M059J (cell line): ENCODE results near the gene KRTAP11-1. TPM values are rescaled to one million over a fixed set of nuclear protein-coding genes. Genes with fewer than 3 reads are reported as not detected.

Experiments used
- DNase-seq: peaks from one replicate; pipeline ENCODE4 v3.0.0-alpha.2; 2012; ENCODE audit warnings: low read depth
- total RNA-seq: library from RNA; depleted of rRNA; stranded (reverse); fragments of >200 nt; shearing (Covaris generic); gene quantifications from 2 replicates; pipeline ENCODE4 v1.2.3, GENCODE V29; 2014; rRNA removed

The KRTAP11-1 gene, protein sequence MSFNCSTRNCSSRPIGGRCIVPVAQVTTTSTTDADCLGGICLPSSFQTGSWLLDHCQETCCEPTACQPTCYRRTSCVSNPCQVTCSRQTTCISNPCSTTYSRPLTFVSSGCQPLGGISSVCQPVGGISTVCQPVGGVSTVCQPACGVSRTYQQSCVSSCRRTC
- not detected in 2 replicates for total RNA-seq

DNA sequence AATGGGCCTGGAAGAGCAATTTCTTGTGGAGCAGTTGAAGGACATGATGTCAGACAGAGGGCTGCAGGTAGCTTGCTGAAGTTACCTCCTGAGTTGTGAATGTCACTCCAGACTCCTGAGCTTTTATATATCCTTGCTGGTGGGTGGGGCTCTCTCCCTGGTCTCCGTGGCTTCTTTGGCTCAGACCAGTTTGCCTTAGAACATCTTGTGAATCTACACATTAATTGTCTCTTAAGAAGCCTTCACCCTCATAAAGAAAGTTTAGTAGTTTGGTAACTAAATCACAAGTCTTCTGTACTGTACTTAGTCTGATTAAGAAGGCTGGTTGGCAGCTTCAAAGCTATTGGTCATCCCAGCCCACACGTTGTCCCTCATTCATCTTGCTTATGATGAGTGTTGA lies at the start of gene KRTAP11-1:
Gene KRTAP11-1 (minus strand): TSS at position 101 of the 400 bp plus-strand sequence. CDS start 56 bp downstream, at position 45.
- no peak for DNase-seq

DNA sequence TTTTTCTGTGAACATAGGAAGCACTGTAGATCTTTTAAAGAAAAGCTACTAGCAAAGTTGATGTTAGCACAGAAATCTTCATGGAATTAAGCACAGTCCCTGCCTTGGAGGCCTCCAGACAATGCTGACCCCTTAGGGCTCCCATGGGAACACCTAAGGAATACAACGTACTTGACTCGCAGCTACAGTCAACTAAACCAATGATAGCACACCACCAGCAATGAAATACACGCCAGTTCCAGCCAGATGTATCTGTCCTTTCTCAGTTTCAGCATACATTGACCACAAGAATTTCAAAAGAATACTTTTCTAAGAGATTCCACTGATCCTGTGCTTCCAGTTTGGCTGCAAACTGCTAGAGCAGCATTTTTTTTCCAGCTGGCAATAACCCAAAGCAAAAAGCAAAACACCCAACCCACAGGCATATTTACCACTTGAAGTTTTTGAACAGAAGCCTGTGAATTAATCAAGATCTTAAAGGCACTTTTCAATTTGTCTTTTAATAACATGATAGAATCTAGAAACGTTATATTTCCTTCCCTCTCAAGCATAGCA lies 42.8 kb upstream of the KRTAP11-1 start:
- no peak for DNase-seq

DNA sequence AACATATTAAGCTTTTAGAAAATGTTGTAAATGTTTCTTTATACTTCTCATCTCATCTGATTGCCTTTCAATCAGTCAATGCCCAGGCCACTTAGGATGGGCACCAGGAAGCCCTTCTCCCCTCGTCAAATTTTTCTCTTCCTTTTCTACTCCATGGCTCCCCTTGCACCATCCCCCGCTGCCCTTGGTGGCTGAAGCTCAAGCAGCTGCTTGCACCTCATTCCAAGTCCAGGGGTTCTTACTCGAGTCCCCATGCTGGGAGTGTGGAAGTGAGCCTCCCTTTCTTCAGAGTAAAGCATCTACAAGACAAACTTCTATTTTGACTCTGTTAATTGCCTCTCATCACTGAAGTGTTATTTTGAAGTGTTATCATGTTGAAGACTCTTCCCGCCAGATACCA lies 39.7 kb upstream of the KRTAP11-1 start:
- DNase-seq = no peak

DNA sequence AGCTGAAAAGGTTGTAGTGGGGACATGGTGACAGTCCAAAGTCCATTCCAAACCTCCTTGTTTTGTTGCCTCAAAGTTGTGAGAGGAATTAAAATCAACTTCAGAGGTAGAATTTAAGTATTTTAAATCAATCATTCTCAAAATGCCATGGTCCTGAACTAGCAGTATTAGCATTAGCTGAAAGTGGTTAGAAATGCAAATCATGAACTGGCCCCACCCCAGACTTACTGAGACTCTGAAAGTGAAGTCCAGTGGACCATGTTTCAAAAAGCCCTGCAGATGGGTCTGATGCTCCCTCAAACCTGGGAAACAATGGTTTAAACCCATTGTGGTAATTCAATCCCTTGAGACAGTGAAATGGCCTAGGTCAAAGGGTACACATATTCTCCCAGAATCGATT lies 36.2 kb upstream of the KRTAP11-1 start:
- DNase-seq = no peak

DNA sequence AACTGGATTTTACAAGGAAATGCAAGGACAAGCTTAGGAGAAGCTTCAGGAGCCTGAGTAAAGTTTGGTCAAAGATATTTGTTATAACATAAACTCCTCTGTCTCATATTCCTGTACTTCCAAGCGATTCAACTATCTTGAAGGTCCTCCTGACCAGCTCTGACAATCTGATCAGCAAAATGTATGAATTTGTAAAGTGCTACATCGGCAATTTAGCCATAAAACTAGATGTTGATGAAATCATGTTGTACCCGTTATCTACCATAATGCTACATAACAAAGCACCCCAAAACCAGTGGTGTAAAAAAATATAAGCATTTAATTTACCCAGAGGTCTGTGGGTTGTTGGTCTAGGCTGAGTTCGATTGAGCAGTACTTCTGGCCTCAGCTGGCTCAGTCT lies 19.5 kb upstream of the KRTAP11-1 start:
- no peak for DNase-seq

DNA sequence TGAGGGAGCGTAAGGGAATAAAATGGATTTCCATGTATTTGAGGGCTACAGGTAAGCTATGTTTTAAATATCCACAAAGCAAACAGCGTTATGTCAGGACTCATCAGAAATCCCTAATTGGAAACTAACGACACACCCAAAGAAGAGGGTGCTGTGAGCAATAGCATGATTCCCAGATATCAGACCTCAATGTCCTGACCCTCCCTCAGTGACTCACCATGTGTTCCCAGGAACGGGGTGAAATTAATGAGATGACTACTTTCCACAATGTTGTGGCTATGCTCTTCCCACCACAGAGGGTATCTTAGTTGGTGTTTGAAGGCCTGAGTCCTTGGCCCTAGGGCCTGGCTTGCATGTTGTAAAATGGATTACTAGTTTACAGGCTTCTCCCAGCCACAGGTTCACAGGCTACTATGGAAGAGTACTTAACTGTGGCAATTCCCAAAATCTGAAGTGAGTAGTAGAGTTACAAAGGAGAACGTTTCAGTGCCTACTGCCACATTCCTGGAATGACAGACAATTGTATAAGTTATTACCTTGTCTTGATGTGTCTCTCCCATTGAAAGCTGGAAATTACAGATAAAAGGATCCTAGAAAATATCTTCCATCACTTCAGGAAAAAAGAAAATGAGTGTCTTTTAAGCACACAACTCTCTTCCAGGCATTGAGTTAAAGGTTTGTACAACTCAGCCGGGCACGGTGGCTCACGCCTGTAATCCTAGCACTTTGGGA lies 1.7 kb upstream of the KRTAP11-1 start:
- peak; percentile 9 for DNase-seq

DNA sequence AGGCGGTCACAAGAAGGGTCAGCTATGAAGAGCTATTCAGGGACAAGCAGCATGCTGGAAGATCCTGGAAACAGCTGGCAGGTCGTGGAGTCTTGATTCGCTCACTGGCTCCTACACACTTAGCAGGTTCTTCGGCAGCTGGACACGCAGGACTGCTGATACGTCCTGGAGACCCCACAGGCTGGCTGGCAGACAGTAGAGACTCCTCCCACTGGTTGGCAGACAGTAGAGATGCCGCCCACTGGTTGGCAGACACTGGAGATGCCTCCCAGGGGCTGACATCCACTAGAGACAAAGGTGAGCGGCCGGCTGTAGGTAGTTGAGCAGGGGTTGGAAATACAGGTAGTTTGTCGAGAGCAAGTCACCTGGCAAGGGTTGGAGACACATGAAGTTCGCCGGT lies 466 bp downstream of the KRTAP11-1 start:
- DNase-seq = no peak

DNA sequence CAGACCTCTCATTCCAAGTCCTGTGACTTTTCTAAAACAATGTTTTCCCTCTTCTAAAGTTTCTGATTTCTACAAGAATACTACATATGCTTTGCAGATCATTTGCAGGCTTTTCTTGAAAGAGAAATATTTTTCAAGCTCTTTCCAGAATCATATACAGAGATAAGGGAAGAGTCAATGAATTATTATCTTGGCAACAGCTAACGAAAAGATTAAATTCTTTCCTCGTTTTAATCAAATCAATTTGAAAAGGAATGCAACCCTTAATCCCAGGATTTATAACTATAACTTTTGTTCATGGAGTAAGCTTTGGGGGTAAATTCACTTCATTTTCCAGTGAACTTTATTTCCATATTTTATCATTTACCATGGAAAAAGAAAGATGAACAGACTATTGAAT lies 6.9 kb downstream of the KRTAP11-1 start:
- DNase-seq = no peak

DNA sequence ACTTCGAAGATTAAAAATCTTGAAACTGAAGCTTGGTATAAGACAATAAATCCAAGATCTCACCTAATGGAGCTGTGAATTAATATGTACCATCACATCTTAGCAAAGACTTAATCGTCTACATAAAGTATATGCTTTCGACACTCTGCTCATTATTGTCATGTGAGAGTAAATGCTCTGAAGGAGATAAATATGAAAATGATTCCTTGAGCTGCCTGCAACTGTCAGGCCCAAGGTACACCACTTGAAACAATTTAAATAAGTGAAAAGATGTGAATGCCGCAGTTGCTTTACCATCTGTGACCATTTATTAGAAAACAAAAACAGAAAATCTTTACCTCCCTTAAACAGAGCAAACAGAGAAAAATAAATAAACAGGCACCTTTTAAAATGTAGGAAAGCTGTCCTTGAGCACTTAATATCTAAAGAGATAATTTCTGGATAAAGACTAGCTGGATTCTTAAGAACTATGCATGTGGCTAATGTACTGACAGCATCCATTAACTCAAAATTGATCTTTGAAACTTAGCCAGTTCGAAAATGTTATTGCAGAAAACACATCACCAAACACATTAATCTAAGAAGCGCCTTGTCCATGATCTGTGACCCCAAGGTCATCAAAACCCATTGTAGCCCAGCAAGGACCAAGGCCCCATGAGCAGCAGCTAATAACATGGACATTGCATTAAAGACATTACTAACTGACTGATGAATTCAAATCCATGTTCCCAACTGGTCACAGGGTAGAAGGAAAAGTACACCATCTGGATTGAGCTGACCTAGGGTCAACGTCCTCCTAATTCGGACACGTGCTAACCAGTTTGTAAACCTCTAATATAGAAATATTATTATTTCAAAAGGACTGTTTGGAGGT lies 33.5 kb downstream of the KRTAP11-1 start:
- DNase-seq = no peak

DNA sequence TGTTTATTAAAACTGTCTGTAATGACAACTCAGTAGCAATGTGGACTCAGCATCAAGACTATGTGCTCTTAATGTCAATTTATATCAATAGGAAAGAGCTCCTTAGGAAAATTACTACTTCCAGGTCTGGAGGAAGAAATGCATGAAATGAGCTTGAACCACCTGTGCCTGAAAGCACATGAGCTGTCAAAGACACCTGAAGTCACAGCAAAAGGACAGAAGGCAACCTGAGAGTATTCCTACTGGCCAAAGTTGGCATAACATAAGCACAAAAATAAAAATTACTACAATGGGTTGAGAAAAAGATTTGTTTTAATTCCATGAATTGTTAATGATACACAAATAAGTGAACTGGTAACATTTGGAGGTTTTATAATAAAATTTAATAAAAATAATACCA lies 38.4 kb downstream of the KRTAP11-1 start:
- DNase-seq = no peak

DNA sequence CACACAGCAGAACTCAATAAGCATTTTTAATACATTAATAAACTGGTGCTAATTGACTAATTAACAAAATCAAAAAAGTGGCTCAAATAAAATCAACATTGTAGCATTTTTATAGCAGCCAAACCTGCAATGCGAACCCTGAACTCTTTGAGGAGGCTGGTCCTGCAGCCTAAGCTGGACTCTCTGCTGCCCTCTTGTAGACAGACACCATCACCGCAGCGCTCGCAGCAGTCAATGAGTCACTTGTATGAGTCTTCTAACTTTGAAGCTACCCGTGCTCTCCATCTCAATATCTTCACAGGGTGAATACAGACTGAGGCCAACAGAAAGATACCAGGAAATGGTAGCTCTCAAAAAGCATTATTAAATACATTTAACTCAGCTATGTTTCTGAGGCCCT lies 42.1 kb downstream of the KRTAP11-1 start:
- peak; percentile 13 for DNase-seq

DNA sequence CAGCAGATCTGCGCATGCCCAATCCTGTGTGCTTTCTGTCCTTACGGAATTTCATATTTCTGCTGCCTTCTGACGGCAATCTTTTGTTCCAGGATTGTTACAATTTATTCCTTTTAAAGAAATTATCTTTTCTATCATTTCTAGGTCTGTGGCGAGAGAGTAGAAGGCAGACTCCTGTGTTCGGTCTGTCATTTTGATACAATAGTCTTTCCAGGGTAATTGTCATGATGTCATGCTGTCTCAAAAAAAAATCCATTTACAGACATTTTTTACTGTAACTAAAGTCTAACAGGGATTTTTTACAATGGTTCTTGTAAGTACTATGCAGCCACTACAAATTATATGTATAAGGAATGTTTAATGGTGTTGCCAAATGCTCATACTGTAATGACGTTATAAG lies 42.8 kb downstream of the KRTAP11-1 start:
- no peak for DNase-seq

DNA sequence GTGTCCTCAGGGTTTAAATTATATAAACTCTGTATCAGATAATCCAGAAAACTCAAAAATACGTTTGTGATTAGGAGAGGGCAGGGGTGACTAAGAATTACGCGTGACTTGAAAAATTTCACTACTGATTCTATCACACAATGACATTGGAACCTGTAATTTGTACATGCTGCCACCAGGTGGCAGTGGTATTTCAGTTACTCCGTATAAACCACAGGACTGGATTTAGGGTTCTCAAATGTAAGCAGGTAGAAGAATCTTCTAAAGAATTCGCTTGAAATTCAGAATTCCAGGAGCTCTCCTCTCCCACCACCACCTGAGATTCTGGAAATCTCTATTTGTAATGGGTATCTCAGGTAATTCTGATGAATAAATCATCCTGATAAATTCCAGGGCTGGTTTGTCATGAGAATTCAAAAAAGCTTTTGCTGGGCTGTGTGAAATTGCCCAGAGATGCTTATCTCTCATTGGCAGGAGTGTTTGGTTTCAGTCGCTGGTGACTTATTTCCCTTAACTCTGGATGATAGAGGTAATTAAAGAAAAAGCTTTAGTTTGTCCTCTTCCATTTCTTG lies 50.1 kb downstream of the KRTAP11-1 start:
- no peak for DNase-seq

Other genes with a start within 250 kb of the KRTAP11-1 start
- not detected in 2 replicates for gene KRTAP20-2, start 246.4 kb downstream of the KRTAP11-1 start, total RNA-seq
- gene KRTAP20-3, start 238.7 kb downstream of the KRTAP11-1 start, total RNA-seq = not detected in 2 replicates
- gene KRTAP21-3, start 162.8 kb downstream of the KRTAP11-1 start, total RNA-seq = not detected in 2 replicates
- gene KRTAP21-2, start 134.3 kb downstream of the KRTAP11-1 start, total RNA-seq = not detected in 2 replicates
- gene KRTAP21-1, start 126.2 kb downstream of the KRTAP11-1 start, total RNA-seq = not detected in 2 replicates
- gene KRTAP8-1, start 68.3 kb downstream of the KRTAP11-1 start, total RNA-seq = not detected in 2 replicates
- not detected in 2 replicates for gene KRTAP7-1, start 51.8 kb downstream of the KRTAP11-1 start, total RNA-seq
- gene KRTAP19-8, start 156.9 kb upstream of the KRTAP11-1 start, total RNA-seq = not detected in 2 replicates